Subcutaneous abdominal adipose tissue (tissue), 5 donors: Measurements from ENCODE around the gene KLHL35.

Source experiments
- H3K27ac ChIP-seq: one replicate; pipeline ENCODE4 v1.7.0; 2013; ENCODE audit warnings: low read depth, mild to moderate bottlenecking, inconsistent platforms, low read length, moderate library complexity
- H3K27me3 ChIP-seq, 5 donors: one replicate each; pipeline ENCODE4 v1.7.0; 2013; ENCODE audit warnings: low read length in 5 of 5, inconsistent platforms in 1 of 5; ENCODE audit not compliant: control insufficient read depth in 5 of 5, insufficient read depth in 4 of 5
- H3K36me3 ChIP-seq, 5 donors: one replicate each; pipeline ENCODE4 v1.7.0; 2013; ENCODE audit warnings: low read length in 5 of 5; ENCODE audit not compliant: control insufficient read depth in 5 of 5, insufficient read depth in 5 of 5
- H3K4me1 ChIP-seq, 5 donors: one replicate each; pipeline ENCODE4 v1.7.0; 2013; ENCODE audit warnings: low read length in 5 of 5, mild to moderate bottlenecking in 3 of 5, moderate library complexity in 1 of 5; ENCODE audit not compliant: control insufficient read depth in 5 of 5, insufficient read depth in 5 of 5
- H3K4me3 ChIP-seq, 5 donors: one replicate each; pipeline ENCODE4 v1.7.0; 2013; ENCODE audit warnings: low read length in 5 of 5, low read depth in 1 of 5
- H3K9ac ChIP-seq, 5 donors: one replicate each; pipeline ENCODE4 v1.7.0; 2013; ENCODE audit warnings: low read length in 5 of 5, mild to moderate bottlenecking in 4 of 5, moderate library complexity in 3 of 5
- H3K9me3 ChIP-seq, 5 donors: one replicate each; pipeline ENCODE4 v1.7.0; 2013; ENCODE audit warnings: low read length in 5 of 5; ENCODE audit not compliant: control insufficient read depth in 5 of 5
- donor health status: healthy.
- donor health status: healthy.
- donor health status: healthy.
- donor health status: healthy.
- donor health status: healthy.

Gene KLHL35

DNA sequence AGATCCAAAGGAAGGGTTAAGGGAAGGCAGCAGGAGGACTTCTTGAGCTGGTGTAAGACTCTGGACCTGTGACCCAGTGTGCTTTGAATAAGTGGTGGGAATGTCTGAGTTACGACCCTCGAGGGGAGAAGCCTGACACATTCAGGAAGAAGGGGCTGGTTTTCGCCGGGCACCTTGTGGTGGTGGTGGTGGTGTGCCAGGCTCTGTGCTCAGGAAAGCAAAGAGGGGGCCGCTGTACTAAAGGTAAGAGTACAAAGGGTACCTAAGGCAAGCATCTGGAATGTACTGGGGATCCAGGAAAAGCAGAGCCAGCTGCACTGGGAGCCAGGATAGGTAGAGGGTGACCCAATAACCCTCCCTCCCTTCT, 6.3 kb downstream of the KLHL35 start:
- Histone ChIP-seq H3K4me1 (peaks cover 2 to 27% (median 22%) of the 10 kb centered on the region in 5 donors), H3K27me3 (peaks cover 0 to 13% (median 3%) of the 10 kb centered on the region in 5 donors)

DNA sequence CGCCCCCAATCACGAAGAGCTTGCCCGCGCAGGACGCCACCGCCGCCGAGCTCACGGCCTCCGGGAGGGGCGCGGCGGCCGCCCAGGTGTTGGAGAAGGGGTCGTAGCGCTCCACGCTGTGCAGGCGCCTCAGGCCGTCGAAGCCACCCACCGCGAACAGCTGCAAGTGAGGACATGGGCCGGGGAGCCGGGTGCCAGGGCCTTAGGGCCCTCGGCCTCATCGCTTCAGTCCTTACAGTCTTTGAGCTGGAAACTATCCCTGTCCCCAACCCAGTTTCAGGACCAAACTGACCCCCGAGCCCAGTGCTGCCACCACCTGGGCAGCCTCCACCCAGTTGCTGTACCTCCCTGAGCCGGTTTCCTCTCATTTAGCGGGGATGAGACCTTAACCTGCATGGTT, 7.6 kb downstream of the KLHL35 start:
- no peak overlapping the region for H3K9ac ChIP-seq
- H3K9me3 ChIP-seq, result peaks cover 0 to 8% (median 5%) of the 10 kb centered on the region in 5 donors
- no peak overlapping the region for H3K4me3 ChIP-seq
- peaks cover 2 to 21% (median 14%) of the 10 kb centered on the region in 5 donors for H3K4me1 ChIP-seq
- H3K36me3 ChIP-seq, result peaks cover 0 to 22% (median 15%) of the 10 kb centered on the region in 5 donors
- H3K27ac ChIP-seq, result no peak overlapping the region
- H3K27me3 ChIP-seq, result no peaks in the 10 kb centered on the region

More for the DNA sequence above, 6.3 kb downstream of the KLHL35 start:
- Histone ChIP-seq H3K9ac (no peak overlapping the region), H3K36me3 (peaks cover 0 to 20% (median 15%) of the 10 kb centered on the region in 5 donors), H3K4me3 (no peak overlapping the region), H3K9me3 (peaks cover 0 to 8% (median 5%) of the 10 kb centered on the region in 5 donors), H3K27ac (no peak overlapping the region)

DNA sequence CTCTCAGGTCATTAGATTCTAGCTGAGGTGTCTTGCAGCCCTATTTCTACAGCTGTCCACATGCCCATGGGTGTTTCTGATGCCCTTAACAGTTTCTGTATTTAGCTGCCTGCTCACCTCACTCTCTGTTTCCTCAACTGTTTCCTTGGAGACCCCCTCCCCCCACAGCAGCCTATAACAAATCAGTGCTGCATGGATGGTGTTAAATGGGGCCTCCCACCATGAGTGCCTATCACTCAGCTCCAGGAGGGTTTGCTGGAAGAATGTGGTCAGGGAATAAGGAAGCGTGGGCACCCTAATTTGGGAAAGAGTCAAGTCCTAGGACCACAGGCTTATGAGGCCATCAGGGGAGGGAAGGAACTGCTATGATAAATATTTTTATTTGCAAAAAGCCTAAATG, 8.6 kb downstream of the KLHL35 start:
- Histone ChIP-seq H3K4me1 (peaks cover 2 to 16% (median 13%) of the 10 kb centered on the region in 5 donors), H3K4me3 (no peak overlapping the region), H3K9ac (no peak overlapping the region), H3K27me3 (no peaks in the 10 kb centered on the region), H3K9me3 (peaks cover 0 to 3% (median 3%) of the 10 kb centered on the region in 5 donors), H3K27ac (no peak overlapping the region), H3K36me3 (peaks cover 0 to 22% (median 15%) of the 10 kb centered on the region in 5 donors)

DNA sequence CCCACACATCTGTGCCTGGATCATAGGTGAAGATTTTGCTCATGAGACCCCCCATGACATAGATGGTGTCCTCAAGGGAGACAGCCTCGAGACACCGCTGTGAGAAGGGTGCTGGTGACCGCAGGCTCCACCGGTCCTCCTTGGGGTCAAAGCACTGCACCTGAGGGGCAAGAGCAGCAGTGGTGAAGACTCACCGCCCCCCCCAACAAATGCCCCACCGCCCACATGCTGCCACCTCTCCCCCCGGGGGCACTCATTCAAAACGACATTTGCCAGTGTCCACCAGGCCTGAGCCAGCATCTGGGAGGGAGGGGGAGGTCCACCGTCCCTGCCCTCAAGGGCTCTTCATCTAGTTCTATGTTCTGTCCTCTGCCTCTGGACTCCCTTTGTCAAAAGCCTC, 9.3 kb downstream of the KLHL35 start:
- Histone ChIP-seq H3K4me1 (peaks cover 2 to 11% (median 8%) of the 10 kb centered on the region in 5 donors), H3K9ac (no peak overlapping the region), H3K27me3 (no peaks in the 10 kb centered on the region), H3K27ac (no peak overlapping the region), H3K4me3 (no peak overlapping the region), H3K36me3 (peaks cover 0 to 22% (median 15%) of the 10 kb centered on the region in 5 donors), H3K9me3 (no peaks in the 10 kb centered on the region)

DNA sequence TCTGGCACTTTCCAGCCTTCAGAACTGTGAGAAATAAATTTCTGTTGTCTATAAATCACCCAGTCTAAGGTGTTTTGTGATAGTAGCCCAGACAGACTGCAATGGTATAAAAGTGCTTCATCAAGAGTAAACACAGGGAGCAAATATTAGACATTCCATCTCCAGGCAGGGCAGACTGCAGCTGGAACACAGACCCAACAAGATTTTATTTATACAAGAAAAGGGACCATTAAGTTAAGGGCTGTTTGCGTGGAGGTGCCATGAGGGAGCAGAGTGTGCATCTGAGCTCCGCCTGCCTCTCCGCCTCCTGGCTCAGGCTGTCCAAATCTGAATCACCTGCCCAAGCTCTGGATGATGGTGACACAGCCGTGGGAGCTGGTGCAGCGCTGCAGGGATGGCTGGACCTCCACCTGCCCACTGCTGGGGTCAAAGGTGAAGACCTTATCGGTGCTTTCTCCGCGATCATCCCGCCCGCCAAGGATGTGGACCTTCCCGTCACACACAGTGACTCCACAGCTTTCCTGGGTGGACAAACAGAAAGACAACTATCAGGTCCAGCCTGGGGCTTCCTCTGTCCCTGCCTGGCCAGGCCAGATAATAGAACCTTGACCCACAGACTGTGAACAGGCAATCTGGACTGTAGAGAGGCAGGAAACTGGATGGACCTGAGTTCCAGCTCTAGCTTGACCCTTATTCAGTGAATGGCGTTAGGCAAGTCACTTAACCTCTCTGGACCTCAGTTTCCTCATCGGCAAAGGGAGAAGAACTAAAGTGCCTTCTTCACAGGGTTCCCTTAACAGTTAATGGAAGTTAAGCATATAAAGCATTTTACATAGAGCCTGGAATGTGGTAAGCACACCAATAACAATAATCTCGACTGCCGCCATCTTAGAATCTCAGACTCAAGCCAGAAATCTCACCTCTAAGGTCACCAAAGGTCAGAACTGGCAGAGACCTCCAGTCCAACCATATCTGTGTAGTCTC, 10.5 kb downstream of the KLHL35 start:
- Histone ChIP-seq H3K36me3 (peaks cover 0 to 22% (median 15%) of the 10 kb centered on the region in 5 donors), H3K9ac (no peak overlapping the region), H3K27me3 (no peaks in the 10 kb centered on the region), H3K4me1 (peaks cover 0 to 3% (median 1%) of the 10 kb centered on the region in 5 donors), H3K9me3 (no peaks in the 10 kb centered on the region), H3K4me3 (no peak overlapping the region), H3K27ac (no peak overlapping the region)

DNA sequence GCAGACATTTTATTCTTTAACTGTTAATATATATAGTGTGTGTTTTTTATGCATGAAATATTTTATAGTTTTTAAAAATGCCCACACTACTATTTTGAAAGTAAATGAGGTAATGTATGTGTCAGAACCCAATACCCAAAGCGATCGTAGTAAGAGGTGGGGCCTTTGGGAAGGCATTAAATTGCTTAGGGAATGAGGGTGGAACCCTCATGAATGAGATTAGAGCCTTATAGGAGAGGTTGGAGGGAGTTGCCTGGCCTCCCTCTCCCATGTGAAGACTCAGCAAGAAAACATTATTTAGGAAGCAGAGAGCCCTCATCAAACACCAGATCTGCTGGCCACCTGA, 11.1 kb downstream of the KLHL35 start:
- H3K27me3 ChIP-seq, result no peaks in the 10 kb centered on the region
- H3K36me3 ChIP-seq, result peaks cover 0 to 22% (median 15%) of the 10 kb centered on the region in 5 donors
- H3K4me3 ChIP-seq, result no peak overlapping the region
- H3K27ac ChIP-seq, result no peak overlapping the region
- peaks cover 0 to 3% (median 0%) of the 10 kb centered on the region in 5 donors for H3K4me1 ChIP-seq
- no peak overlapping the region for H3K9ac ChIP-seq
- H3K9me3 ChIP-seq, result no peaks in the 10 kb centered on the region

DNA sequence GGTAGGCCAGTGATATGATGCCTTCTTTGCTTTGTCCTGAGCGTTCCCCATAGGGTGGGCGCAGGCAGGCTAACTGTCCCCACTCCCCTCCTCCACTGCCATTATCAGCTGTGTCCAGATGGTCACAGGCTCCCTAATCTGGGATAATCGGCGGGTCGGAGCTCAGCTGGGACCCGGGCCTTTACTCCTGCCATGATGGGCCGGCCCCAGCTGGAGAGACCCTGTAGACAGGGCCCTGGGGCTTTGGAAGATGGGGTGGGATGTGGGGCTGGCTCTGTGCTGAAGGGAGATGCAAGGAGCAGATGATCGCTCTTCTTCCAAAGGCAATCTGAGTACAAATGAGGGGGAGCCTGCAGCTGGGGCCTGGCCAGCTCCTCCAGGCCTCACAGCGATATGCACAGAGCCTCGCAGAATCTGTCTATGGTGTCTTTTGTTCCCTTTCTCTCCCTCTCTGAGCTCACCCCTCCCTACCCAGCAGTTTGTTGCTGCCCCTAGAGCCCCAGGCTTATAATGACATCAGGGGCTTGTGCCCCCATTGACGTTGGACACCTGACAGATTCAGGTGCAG, 11.9 kb downstream of the KLHL35 start:
- H3K27ac ChIP-seq, result no peak overlapping the region
- H3K36me3 ChIP-seq, result peaks cover under 1 to 22% (median 15%) of the 10 kb centered on the region in 5 donors
- no peaks in the 10 kb centered on the region for H3K9me3 ChIP-seq
- no peaks in the 10 kb centered on the region for H3K27me3 ChIP-seq
- H3K4me3 ChIP-seq, result no peak overlapping the region
- H3K9ac ChIP-seq, result no peak overlapping the region
- peaks cover 0 to 3% (median 0%) of the 10 kb centered on the region in 5 donors for H3K4me1 ChIP-seq

DNA sequence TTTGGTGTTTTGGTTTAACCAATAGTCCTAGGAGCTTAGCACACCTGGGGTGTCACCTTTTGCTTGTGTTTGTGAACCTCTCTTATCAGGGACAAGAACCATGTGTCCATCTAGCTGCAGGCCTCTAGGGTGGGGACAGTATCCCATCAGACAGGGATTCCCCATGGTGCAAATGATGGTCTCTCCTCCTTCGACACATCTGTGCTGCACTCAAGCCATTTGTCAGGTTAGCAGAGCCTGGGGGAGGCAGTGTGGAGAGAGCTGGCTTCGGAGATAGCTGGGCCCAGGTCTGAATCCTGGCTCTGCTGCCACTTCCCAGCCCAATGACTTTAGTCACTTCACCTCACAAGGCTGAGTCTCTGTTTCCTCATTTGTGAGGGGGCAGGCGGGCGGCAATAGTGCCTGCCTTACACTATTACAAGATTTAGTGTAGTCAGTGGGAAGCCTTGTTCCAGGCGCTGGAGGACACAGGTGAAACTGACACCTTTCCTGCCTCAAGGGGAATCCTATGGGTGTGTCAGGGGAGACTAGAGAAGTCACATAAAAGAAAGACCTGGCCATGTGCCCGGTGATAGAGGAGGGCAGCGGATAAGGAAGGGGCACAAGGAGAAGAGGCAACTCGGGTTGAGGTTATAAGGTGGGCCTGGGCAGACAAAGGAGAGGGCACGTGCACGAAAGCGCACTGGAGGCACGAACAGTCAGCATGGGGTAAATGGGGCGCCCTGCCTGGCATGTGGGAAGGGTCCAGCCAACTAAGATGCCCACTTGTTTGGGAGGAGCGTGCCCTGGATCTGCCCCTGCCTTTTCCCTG, 12.6 kb downstream of the KLHL35 start:
- Histone ChIP-seq H3K9ac (no peak overlapping the region), H3K4me3 (no peak overlapping the region), H3K4me1 (peaks cover 0 to 3% (median 0%) of the 10 kb centered on the region in 5 donors), H3K36me3 (peaks cover 3 to 23% (median 15%) of the 10 kb centered on the region in 5 donors), H3K9me3 (no peaks in the 10 kb centered on the region), H3K27me3 (no peaks in the 10 kb centered on the region), H3K27ac (no peak overlapping the region)

DNA sequence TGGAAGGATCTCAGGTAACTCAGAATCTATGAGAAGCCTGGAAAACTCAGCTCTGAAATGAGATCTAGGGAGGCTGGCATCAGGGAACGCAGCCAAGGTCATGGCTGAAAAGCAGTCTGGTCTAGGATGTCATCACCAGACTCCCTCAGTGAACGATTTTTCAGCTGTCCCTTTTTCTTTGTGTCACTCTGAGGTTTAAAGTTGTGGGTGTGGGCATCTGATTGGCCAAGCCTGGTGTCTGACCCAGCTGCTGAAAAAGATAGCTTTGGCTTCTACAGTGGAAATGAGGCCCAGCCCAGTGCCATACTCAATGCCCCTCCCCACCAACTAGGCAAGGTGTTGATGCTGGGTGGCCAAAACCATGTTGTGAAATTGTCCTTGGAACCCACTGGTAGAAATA, 19.1 kb downstream of the KLHL35 start:
- Histone ChIP-seq H3K4me1 (peaks cover 0 to 3% (median 0%) of the 10 kb centered on the region in 5 donors), H3K9ac (no peak overlapping the region), H3K36me3 (peaks cover 6 to 33% (median 15%) of the 10 kb centered on the region in 5 donors), H3K4me3 (no peak overlapping the region), H3K27ac (no peak overlapping the region), H3K27me3 (no peaks in the 10 kb centered on the region), H3K9me3 (no peaks in the 10 kb centered on the region)
